Neural cell (in vitro differentiated cells): ENCODE data around the gene MRPL37. TPM values are rescaled to one million over a fixed set of nuclear protein-coding genes. Genes with fewer than 3 reads are reported as not detected.

Source experiments
- H2AFZ ChIP-seq: fragments of 200-600, 300-800 bp; sonication (generic), shearing (Covaris generic); 2 replicates; pipeline ENCODE4 v1.6.0; 2014; ENCODE audit warnings: low read depth, mild to moderate bottlenecking, antibody characterized with exemption, low read length, moderate library complexity
- H3F3A ChIP-seq: fragments of 200-600 bp; shearing (Covaris generic); 2 replicates; pipeline ENCODE4 v1.6.1; 2016; ENCODE audit warnings: mild to moderate bottlenecking, moderate library complexity, mixed read lengths, antibody characterized with exemption, low read length; ENCODE audit not compliant: insufficient read depth, poor library complexity, severe bottlenecking
- H3K27ac ChIP-seq: fragments of 200-600, 300-800 bp; sonication (generic), shearing (Covaris generic); 2 replicates; pipeline ENCODE4 v1.5.1; 2014; ENCODE audit warnings: mild to moderate bottlenecking, low read length, moderate library complexity
- H3K27me3 ChIP-seq: fragments of 300-800, 200-600 bp; sonication (generic), shearing (Covaris generic); 2 replicates; pipeline ENCODE4 v1.6.0; 2014; ENCODE audit warnings: mild to moderate bottlenecking, low read depth, low read length, moderate library complexity; ENCODE audit not compliant: insufficient read depth
- H3K36me3 ChIP-seq: fragments of 300-800, 200-600 bp; sonication (generic), shearing (Covaris generic); 2 replicates; pipeline ENCODE4 v1.5.1; 2014; ENCODE audit warnings: mild to moderate bottlenecking, antibody characterized with exemption, low read length, moderate library complexity; ENCODE audit not compliant: insufficient read depth
- H3K4me2 ChIP-seq: fragments of 300-800, 200-600 bp; sonication (generic), shearing (Covaris generic); 2 replicates; pipeline ENCODE4 v1.6.0; 2014; ENCODE audit warnings: mild to moderate bottlenecking, low read length
- H3K4me3 ChIP-seq: fragments of 300-800, 200-600 bp; sonication (generic), shearing (Covaris generic); 2 replicates; pipeline ENCODE4 v1.5.1; 2014; ENCODE audit warnings: mild to moderate bottlenecking, low read length, moderate library complexity
- H3K79me2 ChIP-seq: fragments of 200-600 bp; shearing (Covaris generic); replicated peaks from 2 replicates; pipeline ENCODE4 v1.6.0; 2014; ENCODE audit warnings: mild to moderate bottlenecking, low read length, moderate library complexity; ENCODE audit not compliant: insufficient read depth
- H3K9ac ChIP-seq: fragments of 300-800, 200-600 bp; sonication (generic), shearing (Covaris generic); 2 replicates; pipeline ENCODE4 v1.6.1; 2016; ENCODE audit warnings: mild to moderate bottlenecking, low read length, mixed read lengths
- H3K9me2 ChIP-seq: fragments of 200-600 bp; shearing (Covaris generic); 2 replicates; pipeline ENCODE4 v1.6.1; 2016; ENCODE audit warnings: mild to moderate bottlenecking, low read length, mixed read lengths; ENCODE audit not compliant: insufficient read depth
- H3K9me3 ChIP-seq: fragments of 200-600, 300-800 bp; sonication (generic), shearing (Covaris generic); 2 replicates; pipeline ENCODE4 v1.6.1; 2016; ENCODE audit warnings: mild to moderate bottlenecking, mixed run types, low read length, moderate library complexity, mixed read lengths
- H4K20me1 ChIP-seq: fragments of 200-600 bp; shearing (Covaris generic); 2 replicates; pipeline ENCODE4 v1.6.1; 2016; ENCODE audit warnings: mild to moderate bottlenecking, mixed run types; ENCODE audit not compliant: insufficient read depth
- EP300 ChIP-seq: fragments of 450-650 bp; conservative IDR thresholded peaks from 2 replicates; pipeline ENCODE4 v1.6.1; 2014; ENCODE audit warnings: antibody characterized with exemption, mild to moderate bottlenecking, moderate library complexity; ENCODE audit not compliant: poor library complexity, severe bottlenecking
- EZH2 ChIP-seq: fragments of 200-600, 300-800 bp; shearing (Covaris generic), sonication (generic); IDR thresholded peaks from 2 replicates; pipeline ENCODE4 v1.6.1; 2014; ENCODE audit warnings: antibody characterized with exemption, low read length, borderline replicate concordance, mild to moderate bottlenecking; ENCODE audit not compliant: insufficient read depth, poor library complexity, severe bottlenecking
- MXI1 ChIP-seq: fragments of 450-650 bp; conservative IDR thresholded peaks from 2 replicates; pipeline ENCODE4 v1.6.1; 2014; ENCODE audit warnings: antibody characterized with exemption, mild to moderate bottlenecking; ENCODE audit not compliant: poor library complexity, severe bottlenecking
- POLR2AphosphoS5 ChIP-seq: IDR thresholded peaks from 2 replicates; pipeline ENCODE4 v1.6.1; 2012
- RAD21 ChIP-seq: fragments of 450-650 bp; conservative IDR thresholded peaks from 2 replicates; pipeline ENCODE4 v1.6.1; 2014; ENCODE audit warnings: antibody characterized with exemption, mild to moderate bottlenecking, moderate library complexity
- SMC3 ChIP-seq: fragments of 450-650 bp; conservative IDR thresholded peaks from 2 replicates; pipeline ENCODE4 v1.6.1; 2014; ENCODE audit warnings: antibody characterized with exemption, mild to moderate bottlenecking, moderate library complexity; ENCODE audit not compliant: poor library complexity
- TAF1 ChIP-seq: IDR thresholded peaks from 2 replicates; pipeline ENCODE4 v1.6.1; 2012; ENCODE audit warnings: low read depth
- polyA plus RNA-seq: library from polyadenylated mRNA; depleted of rRNA; stranded (reverse); fragments of >200 nt; gene quantifications from 2 replicates; pipeline ENCODE4 v1.2.3, GENCODE V29; 2014
- TF ChIP-seq, protein P1 (sequence below): IDR thresholded peaks from 2 replicates; pipeline ENCODE4 v1.6.1; 2012; ENCODE audit warnings: borderline replicate concordance
- TF ChIP-seq, protein P2 (sequence below): fragments of 450-650 bp; IDR thresholded peaks from 2 replicates; pipeline ENCODE4 v1.5.1; 2014; ENCODE audit warnings: antibody characterized with exemption, mild to moderate bottlenecking, moderate library complexity; ENCODE audit not compliant: poor library complexity, severe bottlenecking

The MRPL37 gene
- polyA plus RNA-seq, 1 donor from 2014 or later, result 24.3 TPM

DNA sequence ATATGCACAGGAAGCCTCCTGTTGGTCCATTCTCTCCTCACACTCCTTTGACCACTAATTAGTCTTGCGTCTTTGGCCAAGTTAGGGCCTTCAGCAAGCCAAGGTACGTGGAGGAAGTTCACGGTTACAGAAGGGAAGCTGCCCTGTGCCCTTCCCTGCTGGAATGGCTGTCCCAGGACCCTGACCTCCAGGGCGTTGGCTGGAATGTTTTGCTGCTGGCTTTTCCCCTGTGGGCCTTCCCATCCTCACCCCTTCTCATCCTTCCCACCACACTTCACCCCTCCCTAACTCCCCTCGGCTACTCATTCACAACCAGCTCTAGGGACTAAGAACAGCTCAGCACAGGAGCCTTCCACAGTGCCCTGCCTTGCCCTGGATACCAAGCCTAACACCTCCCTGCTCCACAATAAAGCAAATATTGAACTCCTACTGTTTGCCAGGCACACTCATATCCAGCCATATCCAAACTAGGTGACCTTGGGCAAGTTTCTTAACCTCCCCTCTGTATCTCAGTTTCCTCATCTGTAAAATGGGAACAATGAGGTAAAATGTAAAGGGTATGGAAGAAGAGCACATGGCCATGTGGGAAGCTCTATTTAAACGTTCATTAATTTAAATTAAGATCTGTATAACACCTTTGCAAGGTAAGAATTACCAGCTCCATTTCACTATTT lies 38.3 kb upstream of the MRPL37 start:
- no peaks in the 10 kb centered on the region for H3K36me3 ChIP-seq
- H3K4me2 ChIP-seq, result no peak overlapping the region
- H3K9ac ChIP-seq, result no peak overlapping the region
- no peak overlapping the region for H3K4me3 ChIP-seq
- TF ChIP-seq EZH2, result no peak
- TF ChIP-seq, protein P1, sequence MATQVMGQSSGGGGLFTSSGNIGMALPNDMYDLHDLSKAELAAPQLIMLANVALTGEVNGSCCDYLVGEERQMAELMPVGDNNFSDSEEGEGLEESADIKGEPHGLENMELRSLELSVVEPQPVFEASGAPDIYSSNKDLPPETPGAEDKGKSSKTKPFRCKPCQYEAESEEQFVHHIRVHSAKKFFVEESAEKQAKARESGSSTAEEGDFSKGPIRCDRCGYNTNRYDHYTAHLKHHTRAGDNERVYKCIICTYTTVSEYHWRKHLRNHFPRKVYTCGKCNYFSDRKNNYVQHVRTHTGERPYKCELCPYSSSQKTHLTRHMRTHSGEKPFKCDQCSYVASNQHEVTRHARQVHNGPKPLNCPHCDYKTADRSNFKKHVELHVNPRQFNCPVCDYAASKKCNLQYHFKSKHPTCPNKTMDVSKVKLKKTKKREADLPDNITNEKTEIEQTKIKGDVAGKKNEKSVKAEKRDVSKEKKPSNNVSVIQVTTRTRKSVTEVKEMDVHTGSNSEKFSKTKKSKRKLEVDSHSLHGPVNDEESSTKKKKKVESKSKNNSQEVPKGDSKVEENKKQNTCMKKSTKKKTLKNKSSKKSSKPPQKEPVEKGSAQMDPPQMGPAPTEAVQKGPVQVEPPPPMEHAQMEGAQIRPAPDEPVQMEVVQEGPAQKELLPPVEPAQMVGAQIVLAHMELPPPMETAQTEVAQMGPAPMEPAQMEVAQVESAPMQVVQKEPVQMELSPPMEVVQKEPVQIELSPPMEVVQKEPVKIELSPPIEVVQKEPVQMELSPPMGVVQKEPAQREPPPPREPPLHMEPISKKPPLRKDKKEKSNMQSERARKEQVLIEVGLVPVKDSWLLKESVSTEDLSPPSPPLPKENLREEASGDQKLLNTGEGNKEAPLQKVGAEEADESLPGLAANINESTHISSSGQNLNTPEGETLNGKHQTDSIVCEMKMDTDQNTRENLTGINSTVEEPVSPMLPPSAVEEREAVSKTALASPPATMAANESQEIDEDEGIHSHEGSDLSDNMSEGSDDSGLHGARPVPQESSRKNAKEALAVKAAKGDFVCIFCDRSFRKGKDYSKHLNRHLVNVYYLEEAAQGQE, result no peak
- TF ChIP-seq MXI1, result no peak
- TF ChIP-seq SMC3, result no peak
- TF ChIP-seq EP300, result no peak
- no peak for TF ChIP-seq TAF1
- TF ChIP-seq RAD21, result no peak
- TF ChIP-seq POLR2AphosphoS5, result no peak
- TF ChIP-seq, protein P2, sequence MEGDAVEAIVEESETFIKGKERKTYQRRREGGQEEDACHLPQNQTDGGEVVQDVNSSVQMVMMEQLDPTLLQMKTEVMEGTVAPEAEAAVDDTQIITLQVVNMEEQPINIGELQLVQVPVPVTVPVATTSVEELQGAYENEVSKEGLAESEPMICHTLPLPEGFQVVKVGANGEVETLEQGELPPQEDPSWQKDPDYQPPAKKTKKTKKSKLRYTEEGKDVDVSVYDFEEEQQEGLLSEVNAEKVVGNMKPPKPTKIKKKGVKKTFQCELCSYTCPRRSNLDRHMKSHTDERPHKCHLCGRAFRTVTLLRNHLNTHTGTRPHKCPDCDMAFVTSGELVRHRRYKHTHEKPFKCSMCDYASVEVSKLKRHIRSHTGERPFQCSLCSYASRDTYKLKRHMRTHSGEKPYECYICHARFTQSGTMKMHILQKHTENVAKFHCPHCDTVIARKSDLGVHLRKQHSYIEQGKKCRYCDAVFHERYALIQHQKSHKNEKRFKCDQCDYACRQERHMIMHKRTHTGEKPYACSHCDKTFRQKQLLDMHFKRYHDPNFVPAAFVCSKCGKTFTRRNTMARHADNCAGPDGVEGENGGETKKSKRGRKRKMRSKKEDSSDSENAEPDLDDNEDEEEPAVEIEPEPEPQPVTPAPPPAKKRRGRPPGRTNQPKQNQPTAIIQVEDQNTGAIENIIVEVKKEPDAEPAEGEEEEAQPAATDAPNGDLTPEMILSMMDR, result no peak
- no peaks in the 10 kb centered on the region for H3K27me3 ChIP-seq
- no peak overlapping the region for H2AFZ ChIP-seq
- no peaks in the 10 kb centered on the region for H3F3A ChIP-seq
- no peaks in the 10 kb centered on the region for H3K79me2 ChIP-seq
- H3K27ac ChIP-seq, result no peak overlapping the region
- H3K9me3 ChIP-seq, result no peaks in the 10 kb centered on the region
- H3K9me2 ChIP-seq, result no peaks in the 10 kb centered on the region
- H4K20me1 ChIP-seq, result no peaks in the 10 kb centered on the region

DNA sequence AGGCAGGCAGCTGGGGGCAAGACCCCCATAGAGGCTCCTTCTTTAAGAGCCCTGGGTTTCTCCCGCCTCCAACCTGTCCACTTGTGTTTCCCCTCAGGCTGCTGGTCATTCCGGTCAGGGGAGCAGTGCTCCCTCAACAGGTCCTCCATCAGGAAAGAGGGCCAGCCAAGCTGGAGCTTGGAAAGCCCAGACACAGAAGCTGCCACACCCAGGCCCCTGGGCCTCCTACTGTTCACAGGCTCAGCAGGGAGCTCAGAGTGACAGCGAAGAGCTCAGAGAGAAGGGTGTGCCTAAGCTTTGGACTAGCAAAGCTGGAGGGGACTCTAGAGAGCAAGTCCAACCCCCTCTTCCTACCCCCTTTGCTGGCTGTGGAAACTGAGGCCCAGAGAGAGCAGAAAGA lies 36.9 kb upstream of the MRPL37 start:
- H3K9me2 ChIP-seq, result no peaks in the 10 kb centered on the region
- H3K79me2 ChIP-seq, result no peaks in the 10 kb centered on the region
- no peak overlapping the region for H2AFZ ChIP-seq
- TF ChIP-seq, protein P1, result no peak
- TF ChIP-seq POLR2AphosphoS5, result no peak
- TF ChIP-seq SMC3, result no peak
- TF ChIP-seq EP300, result no peak
- TF ChIP-seq MXI1, result no peak
- TF ChIP-seq, protein P2, result no peak
- TF ChIP-seq EZH2, result no peak
- no peak for TF ChIP-seq TAF1
- H3K27ac ChIP-seq, result no peak overlapping the region
- H3K4me3 ChIP-seq, result no peak overlapping the region
- no peaks in the 10 kb centered on the region for H3F3A ChIP-seq
- no peaks in the 10 kb centered on the region for H3K27me3 ChIP-seq
- H3K4me2 ChIP-seq, result no peak overlapping the region
- no peaks in the 10 kb centered on the region for H3K9me3 ChIP-seq
- no peak overlapping the region for H3K9ac ChIP-seq
- H4K20me1 ChIP-seq, result no peaks in the 10 kb centered on the region
- no peaks in the 10 kb centered on the region for H3K36me3 ChIP-seq
